Central memory CD4-positive, alpha-beta T cell (primary cell): ENCODE results near the gene NUP210.

ENCODE experiments used
- DNase-seq: peaks from one replicate; pipeline ENCODE4 v3.0.0; 2022

NUP210 gene

DNA sequence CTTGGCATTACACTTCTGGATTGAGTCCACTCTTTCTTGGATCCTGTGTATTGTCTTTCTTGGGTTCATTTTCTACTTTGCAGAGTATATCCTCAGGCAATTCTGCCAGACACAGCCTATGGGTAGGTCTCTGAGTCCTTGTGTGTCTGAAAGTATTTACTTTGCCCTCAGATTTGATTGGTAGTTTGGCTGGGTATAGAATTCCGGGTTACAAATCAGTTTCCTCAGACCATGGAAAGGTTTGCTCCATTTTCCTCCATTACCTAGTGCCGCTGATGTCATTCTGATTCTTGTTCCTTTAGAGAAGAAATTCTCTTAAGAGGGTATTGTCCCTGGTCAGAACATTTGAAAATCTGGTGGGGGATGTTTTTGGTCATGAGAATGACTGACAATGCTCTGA is 133.2 kb downstream of the NUP210 start:
- DNase-seq = no peak

DNA sequence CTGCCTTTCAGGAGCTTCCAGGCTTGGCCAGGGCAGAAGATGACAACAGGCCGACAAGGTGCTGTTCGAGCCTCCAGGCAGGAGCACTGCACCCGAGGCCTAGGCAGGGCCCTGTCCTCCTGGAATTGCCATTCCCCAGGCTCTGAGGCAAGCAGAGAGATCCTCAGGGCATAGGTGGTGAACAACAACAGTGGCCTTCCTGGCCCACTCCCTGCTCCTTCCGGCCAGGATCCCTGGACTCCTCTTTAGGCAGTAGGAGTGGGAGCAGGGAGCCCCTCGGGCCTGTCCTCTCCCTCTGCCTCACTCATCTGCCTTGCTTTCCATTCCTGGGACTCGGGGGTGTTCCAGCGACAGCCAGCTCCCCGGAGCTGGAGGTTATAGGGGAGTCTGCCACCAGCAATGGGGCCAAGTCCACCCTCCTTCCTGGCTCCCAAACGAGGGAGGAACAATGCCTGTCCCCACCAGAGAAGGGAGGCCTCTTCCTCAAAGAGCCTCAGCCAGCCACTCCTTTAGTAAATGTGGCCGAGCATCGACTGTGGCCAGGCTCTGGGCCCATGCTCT is 135.0 kb downstream of the NUP210 start:
- no peak for DNase-seq

DNA sequence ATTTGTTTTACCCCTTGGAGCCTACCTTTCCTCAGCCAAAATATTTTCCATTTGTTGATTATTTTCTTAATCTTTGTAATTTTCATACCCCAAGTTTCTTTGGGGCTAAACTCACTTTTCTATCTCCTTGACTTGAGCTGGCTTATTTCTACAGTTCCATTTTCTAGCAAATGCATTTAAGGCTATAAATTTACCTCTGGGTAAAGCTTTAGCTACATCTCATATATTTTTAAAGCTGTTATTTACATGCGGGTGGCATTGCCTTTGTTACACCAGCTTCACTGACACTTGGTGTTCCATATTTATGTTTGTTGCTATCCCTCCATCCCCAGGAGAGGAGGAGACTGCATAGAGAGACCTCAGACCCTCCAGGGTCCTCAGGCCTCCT is 136.3 kb downstream of the NUP210 start:
- DNase-seq = no peak

DNA sequence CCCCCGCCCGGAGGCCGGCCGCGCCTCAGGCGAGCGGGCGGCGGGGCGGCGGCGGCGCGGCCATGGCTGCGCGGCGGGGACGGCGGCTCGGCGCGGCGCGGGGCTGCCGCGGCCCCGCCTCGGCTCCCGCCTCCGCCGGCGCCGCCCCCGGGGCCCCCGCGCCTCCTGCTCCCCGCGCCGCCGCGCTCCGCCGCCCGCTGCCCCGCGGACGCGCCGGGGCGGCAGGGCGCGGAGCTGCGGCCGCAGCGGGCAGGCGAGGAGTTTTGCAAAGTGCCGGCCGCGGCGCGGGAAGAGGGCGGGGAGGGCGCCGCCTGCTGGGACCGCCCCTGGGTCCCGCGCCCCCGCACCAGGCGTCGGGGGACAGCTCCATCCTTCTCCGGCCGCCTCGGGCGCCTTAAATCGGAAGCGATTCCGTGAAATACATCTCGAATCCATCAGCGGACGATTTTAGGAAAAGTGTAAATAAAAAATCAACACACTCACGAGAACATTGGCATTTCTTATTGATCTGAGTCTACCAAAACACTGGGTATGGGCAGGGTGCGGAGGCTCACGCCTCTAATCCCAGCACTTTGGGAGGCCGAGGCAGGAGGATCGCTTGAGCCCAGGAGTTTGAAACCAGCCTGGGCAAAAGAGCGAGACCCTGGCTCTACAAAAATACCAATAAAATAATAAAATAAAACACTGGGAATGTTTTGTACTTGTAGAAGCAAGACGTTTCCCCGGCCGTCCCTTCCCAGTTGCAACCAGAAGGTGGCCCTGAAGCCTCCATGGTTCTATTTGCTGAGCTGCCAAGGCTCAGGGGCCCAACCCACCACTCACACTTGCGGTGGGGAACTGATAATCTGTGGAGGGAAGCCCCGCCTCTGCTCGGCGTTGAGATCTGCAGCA is 136.9 kb downstream of the NUP210 start:
- DNase-seq = no peak

DNA sequence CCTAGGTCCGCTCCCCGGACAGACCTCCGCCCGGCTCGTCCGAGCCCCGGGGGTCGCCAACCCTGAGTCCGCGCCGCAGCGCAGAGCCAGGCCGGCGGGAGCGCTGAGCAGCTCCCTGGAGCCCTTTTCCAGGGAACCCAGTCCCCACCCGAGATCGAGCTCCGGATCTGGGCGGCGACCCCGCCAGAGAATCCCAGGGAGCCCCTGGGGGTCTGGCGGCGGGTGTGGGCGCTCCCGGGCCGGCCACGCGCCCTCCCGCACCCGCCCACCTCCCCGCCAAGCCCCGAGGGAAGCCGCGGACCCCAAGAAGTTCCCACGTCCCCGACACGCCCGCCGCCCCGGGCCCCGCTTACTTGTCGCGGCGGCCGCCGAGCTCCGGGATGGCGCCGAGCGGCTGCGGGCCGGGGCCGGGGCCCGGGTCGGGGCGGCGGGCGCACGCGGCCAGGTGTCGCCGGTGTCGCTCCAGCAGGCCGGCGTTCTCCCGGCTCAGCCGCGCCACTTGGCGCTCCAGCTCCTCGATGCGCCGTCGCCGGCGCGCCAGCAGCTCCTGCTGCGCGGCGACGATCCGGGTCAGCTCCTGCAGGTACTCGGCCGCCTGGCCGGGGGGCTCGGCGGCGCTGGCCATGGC is 137.7 kb downstream of the NUP210 start:
- DNase-seq = no peak

DNA sequence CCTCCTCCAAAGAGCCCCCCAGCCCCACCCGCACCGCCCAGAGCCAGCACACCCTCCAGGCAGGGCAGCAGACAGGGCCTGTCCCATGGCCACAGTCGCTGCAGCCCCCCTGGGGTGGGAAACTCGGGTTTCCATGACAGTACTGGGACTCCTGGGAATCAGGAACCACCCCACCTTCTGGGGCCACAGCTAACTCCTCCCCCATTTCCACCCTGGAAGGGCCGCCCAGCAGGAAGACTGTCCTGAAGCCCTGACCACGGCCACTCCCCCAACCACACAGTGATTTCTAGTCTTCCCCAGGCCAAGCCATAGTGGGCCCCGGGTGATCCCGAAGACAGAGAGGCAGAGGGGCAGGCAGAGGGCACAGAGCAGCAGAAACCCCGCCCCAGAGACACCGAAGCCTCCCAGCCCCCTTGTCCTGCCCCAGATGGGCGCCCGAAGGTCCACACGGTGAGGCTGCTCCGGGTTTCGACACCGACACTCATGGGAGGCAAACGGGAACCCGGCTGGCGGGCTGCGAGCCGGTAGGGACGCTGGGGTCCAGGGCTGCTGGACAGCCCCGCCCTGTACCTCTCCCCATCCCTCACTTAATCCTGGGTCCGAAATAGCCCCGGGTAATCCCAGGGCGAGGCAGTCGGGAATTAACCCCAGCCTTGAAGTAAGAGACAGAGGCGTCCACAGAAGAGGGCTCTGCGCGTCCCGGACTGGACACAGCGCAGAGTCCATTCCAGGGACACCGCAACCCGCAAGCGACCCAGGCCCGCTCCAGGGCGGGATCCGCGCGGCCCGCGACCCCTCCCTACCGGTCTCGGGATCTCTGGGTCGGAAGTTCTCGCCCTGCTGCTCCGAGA is 138.4 kb downstream of the NUP210 start:
- DNase-seq = no peak

DNA sequence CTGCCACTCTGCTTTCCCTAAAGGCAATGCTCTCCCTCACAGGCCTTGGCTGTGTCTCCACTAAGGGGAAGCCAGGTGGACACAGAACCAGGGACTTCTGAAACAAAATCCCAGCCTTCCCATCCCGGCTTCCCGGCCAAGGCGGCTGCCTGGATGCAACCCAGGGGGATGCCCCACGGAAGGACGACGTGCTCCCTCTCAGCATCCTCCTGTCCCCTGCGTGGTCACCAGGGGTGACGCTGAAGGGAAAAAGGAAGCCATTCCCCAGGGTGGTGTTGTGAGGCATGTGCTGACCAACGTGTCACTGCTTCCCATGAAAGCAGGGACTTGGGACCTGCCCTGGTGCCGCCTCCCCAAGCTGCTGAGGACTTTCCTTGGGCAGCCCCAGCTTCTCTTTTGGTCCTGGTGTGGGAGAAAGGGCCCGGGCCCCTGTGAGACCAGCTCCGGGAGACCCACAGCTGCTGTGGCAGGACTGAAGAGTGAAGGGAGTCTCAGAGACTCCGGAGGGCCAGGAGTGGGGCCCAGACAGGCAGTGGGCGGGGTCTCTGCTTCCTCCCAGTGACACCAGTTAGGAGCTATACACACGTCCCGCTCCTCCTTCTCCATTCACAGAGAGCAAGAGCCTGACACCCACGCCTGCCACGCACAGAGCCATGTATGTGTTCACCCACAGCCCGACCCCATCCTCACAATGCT is 139.2 kb downstream of the NUP210 start:
- DNase-seq = no peak

DNA sequence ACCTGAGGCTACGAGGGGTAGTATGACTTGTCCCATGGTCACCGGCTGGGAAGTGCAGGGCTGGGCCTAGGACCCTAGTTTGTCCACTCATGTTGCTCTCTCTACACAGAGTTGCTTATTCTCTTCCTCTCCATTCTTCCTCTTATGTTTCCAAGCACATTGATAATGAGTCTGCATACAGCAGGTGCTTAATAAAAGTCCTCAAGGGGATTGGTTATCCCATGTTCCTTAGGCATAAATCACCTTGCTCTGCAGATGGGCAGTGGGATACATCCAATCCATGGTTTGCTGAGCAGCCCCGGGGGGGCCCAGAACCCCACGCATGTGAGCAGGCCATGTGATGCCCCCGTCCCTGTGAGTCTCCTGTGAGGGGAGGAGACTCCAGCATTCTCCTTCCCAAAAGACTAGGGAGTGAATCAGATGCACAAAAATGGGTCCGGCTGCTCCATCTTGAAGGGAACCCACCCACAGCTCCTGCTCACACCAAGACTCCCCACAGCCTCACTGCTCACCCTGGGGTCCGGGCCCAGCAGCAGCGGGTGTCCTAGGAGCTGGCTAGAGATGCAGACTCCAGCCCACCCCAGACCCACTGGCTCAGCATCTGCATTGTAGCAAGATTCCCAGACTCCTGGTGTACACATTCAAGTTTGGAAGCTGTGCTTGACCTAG is 139.9 kb downstream of the NUP210 start:
- no peak for DNase-seq

DNA sequence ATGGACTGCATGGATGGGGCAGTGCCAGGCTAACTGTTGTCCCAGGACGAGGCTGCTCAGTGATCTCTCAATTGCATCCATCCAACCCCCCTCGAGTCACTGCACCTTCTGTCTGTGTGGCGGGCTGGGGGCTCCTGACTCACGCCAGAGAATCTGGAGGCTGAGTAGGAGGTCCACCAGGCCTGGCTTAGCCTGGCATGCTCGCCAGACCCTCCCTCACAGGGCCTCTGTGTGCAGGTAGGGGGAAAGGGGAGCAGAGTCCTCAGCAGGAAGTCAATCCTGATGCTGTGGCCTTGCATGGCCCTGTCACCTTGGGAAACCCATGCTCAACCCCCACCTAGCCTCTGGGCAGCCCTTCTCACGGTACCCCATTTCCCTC is 140.6 kb downstream of the NUP210 start:
- no peak for DNase-seq

DNA sequence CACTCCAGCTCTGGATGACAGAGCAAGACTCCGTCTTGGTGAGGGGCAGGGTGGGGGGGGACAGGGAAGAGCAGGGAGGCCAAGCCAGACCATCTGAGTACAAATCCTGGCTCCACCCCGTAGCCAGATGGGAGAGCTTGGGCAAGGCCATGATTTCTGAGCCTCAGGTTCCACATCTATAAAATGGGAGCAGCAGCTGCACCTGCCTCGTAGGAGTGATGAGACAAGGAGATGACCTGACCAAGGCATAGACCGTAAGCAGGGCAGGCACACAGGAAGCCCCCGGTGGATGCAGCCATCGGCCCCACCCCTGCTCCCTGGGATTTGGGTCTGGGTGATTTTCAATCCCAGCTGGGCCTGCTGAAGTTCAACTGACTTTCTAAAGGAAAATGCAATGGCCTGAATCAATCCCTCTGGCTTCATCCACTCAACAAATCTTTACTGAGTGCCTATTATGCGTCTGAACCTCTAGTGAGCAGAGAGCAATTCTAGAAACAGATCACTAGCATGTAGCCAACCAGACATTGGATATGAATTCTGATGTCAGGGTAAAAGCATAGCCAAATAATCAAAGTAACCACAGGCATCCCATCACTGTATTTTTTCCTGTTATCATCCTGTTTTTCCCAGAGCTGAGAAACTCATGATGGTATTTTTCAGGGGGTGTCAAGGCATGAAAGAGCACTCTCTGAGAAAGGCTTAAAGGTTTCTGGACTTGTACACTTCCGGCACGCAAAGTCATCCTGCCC is 141.2 kb downstream of the NUP210 start:
- DNase-seq = no peak

DNA sequence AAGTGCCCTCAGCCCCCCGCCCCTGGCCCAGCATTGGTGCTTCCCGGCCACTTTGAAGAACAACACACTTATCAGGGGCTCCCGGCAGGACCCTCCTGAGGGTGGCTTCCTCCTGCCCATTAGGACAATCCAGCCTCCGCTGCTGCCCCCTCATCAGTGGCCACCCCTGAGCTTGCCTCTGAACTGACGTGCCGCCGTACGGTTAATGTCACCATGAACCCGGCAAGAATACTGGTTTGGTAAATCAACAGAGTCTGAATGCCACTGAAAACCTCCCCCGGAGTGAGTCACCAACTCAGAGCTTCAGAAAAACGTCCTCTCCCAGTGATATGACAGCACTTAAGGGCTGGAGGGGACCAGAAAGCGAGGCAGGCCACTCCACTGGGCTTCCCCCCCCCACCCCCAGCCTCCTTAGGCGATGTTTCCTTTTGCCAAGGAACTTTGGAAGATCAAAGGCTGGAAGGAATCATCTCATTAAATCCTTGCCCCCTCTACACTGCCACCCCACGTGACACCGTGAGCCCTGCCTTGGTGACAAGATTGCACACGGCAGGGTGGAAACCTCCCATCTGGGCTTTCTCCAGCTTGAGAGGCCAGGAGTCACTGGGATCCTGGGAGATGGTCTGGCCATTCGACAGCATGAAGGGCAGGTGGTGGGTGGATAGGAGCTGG is 142.1 kb downstream of the NUP210 start:
- DNase-seq = no peak

DNA sequence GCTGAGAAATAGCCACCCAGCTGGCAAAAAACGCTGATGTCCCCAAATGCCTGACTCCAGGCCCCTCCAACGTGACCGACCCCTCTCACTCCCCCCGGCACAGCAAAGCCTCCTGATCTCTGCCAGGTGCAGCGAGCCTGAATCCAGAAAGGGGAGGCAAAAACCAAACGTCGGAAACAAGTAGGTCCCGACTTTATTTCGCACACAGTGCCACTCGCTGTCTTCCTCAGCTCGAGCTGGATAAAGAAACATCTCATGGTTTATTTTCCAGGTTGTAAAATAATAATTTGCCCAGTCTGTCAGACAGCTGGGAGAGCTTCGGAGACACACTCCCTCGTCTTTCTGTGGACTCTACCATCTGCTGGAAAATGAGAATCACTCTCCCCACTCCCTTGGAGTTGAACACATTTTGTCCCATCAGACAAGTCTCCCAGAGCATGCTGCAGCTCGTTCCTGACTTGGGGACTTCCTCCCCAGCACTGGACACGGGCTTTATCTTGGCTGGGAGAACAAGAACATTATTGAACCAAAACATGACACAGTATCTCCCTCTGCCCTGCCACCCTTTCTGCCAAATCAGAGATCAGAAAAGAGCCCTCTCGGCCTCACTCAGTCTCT is 142.8 kb downstream of the NUP210 start:
- no peak for DNase-seq

DNA sequence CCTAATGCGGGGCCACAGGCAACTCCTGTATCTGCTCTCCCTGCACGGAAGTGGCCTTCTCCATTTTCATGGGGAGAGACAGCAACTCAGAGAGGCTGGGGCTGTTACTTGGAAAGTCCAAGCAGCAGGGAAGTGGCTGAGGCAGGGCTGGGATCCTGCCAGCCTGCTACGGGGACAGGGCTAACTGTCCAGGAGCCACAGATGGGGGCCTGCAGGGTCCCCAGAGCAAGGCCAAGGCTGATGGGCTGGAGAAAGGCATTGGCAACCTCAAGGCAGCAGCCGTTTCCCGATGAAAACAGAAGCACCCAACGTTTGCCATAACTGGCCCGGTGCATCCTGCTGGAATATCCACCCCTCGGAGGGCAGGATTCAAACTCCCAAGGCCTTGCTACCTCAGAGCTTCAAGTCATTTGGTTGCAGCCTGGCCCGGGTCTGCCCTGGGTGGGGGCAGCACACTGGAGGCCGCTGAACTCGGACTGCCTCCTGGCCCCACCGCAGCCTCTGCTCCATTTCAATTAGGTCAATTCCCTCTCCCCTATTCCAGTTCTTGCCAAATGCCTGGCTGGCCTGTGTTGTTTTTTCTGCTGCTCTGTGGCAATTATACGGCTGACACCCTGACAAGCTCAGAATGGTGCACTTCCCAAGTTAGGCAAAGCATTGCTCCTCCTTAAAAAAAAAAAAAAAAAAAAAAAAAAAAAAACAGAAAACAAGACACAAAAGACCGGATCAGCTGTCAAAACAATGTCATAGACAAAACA is 143.5 kb downstream of the NUP210 start:
- DNase-seq = no peak

DNA sequence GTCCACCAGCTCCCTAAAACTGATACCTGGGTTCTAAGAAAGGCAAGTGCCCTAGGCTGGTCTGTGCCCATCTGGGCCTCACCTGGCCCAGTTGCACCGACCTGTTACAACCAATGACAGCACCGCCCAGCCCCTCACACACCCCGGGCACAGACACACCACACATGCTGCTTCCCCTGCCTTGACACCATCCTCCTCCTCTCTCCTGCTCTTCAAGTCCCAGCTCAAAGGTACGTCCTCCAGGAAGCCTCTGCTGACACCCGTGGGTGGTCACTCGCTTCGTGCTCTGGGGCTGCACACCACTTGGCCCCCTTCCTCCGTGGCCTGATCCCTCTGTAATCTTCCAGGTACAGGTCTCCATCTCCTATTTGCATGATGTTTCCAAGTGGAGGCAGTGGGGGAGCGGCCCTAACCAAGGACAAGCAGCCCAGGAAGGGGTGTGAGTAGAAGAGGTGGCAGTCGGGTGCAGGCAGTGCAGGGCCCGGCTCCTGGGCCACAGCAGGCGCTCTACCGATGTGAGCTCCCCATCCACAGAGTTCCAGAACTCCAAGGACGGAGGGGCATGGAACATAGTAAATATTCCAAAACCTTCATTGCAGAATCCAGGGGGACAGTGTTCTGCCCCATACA is 144.6 kb downstream of the NUP210 start:
- no peak for DNase-seq

DNA sequence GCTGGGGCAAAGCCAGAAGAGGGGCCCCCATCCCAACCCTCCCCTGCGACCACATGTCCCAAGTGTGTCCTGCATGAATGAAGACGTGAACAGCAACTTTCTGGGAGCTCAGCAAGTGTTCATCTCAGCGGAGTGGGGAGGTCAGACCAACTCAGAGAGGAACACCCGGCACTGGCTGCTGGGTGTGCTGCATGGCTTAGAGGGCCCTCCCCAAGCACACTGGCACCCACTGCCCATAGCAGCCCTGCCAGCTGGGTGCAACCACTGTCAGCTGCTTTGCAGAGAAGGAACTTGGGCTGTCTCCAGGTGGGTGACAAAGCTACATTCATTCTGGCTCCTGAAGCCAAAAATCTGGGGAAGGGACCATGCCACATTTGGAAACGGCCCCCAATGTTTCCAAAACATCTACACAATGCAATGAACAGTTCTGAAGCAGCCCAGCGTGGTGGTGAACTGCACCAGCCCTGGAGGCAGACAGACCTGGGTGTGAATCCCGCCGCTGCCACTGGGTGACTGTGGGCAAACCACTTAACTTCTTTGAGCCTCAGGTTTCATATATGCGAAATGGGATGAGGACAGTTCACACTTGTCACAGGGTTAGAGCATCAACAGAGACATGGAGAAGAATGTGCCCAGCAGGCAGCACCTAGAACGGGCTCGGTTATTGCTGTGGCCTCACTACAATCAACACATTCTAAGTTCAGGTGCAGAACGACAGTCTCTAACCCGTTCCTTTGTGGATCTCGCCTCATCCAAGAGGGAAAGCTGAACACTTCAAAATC is 145.4 kb downstream of the NUP210 start:
- no peak for DNase-seq

DNA sequence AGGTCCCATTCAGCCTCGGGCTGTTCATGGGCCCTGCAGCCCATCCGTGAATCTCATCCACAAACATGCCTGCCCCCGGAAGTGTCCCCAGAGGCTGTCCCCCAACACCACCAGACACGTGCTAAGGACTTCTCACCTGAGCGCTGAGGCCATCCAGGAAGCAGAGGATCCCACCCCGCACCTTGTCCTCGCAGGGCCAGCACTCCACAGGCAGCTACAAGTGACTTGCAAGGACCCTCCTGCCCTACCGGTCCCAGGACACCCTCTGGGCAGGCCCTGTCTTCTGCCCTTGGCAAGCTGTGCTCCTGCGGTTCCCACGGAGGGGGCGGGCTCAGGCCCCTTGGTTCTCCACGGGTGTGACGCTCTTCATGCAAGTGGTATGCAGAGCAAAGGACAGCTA is 146.0 kb downstream of the NUP210 start:
- DNase-seq = no peak

DNA sequence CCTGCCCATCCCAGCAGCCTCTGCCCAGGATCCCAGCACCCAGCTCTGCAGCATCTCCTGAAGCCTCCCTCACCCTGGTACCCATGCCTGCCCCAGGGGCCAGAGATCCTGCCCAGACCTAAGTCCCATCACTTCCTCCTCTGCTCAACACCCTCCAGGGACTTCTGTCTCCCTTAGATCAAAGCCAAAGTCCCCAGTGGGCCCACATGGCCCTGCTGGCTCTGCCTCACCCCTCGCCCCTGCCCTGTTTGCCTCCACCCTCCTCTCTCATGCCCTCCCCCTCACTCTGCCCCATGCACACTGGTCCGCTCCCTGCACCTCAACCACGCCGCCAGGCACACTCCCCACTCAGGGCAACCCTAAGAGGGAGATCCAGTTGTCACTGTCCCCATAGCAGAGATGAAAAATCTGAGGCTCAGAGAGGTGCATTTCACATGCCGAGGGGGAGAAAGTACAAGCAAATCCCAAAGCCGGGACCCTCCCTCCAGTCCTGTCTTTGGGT is 146.5 kb downstream of the NUP210 start:
- DNase-seq = no peak
